Adrenal gland (tissue), 5 donors: Measurements from ENCODE around the gene GRB10.
"Not testable (repeated sequence)": the region's sequence is repeated elsewhere in the genome, so short reads cannot be mapped to it uniquely, and the experiment has no call there.

Experiments used
- CTCF ChIP-seq, 6 experiments: fragments of 450-650 bp in 4 of 6; fragments of 200-600 bp in 2 of 6; sonication (generic) in 1 of 6; IDR thresholded peaks; 1 replicate in 5 of 6; 2 replicates in 1 of 6; pipeline versions ENCODE4 v1.5.1 to v1.8.0; 2016 to 2021; ENCODE audit warnings: antibody characterized with exemption in 6 of 6, mild to moderate bottlenecking in 2 of 6, moderate library complexity in 1 of 6
- POLR2A ChIP-seq, 2 donors: fragments of 450-650 bp; IDR thresholded peaks; one replicate each; pipeline ENCODE4 v1.6.1; 2017; ENCODE audit warnings: antibody characterized with exemption in 2 of 2, mild to moderate bottlenecking in 2 of 2, moderate library complexity in 1 of 2
- donor health status: DM: no; HTN: no; CAD: no.

GRCh38 chr7:50773071-50773470, 9.6 kb downstream of the GRB10 start:
- not testable (repeated sequence) for TF ChIP-seq CTCF, POLR2A (IDR thresholded peaks at IDR 0.05)
